H1 (cell line): Measurements from ENCODE around the gene NEURL1B. TPM values are rescaled to one million over a fixed set of nuclear protein-coding genes. Genes with fewer than 3 reads are reported as not detected.
A peak's percentile ranks its signal among the peaks of the same experiment; 100 is the strongest.

ENCODE experiments used
- CTCF ChIA-PET: fragments of 300-600 bp; sonication (Branson Sonifier 250); formaldehyde crosslinking; loops from one replicate; lab custom pipeline; 2021; ENCODE audit not compliant: partially characterized antibody; lab: Charles Lee
- POLR2A ChIA-PET: fragments of 300-600 bp; sonication (Branson Sonifier 250); formaldehyde crosslinking; loops from one replicate; lab custom pipeline; 2021; ENCODE audit warnings: inconsistent platforms; ENCODE audit not compliant: partially characterized antibody; lab: Charles Lee
- DNase-seq, 2 experiments: peaks; one replicate each; pipeline versions ENCODE4 v3.0.0 to v3.0.0-alpha.2; 2010 to 2022; ENCODE audit warnings: low spot score in 2 of 2, low read depth in 1 of 2, mixed read lengths in 1 of 2
- FAIRE-seq: peaks from 2 replicates; lab custom pipeline; 2011; peaks lifted over from hg19 to GRCh38; lab: Jason Lieb, UNC
- H2AFZ ChIP-seq: 2 replicates; pipeline ENCODE4 v1.8.1; 2012; ENCODE audit warnings: low read length, inconsistent platforms
- H2AK5ac ChIP-seq: 2 replicates; pipeline ENCODE4 v1.6.1; 2013; ENCODE audit warnings: low read depth, low read length
- H2BK120ac ChIP-seq: replicated peaks from 2 replicates; pipeline ENCODE3; 2013; ENCODE audit warnings: low read depth, low read length, inconsistent platforms
- H2BK12ac ChIP-seq: 2 replicates; pipeline ENCODE4 v1.6.1; 2013; ENCODE audit warnings: low read depth, low read length
- H2BK15ac ChIP-seq: 2 replicates; pipeline ENCODE4 v1.6.1; 2013; ENCODE audit warnings: low read length
- H2BK20ac ChIP-seq: 2 replicates; pipeline ENCODE4 v1.6.1; 2013; ENCODE audit warnings: low read length
- H2BK5ac ChIP-seq: 2 replicates; pipeline ENCODE4 v1.6.1; 2013; ENCODE audit warnings: low read depth, low read length
- H3K14ac ChIP-seq: 2 replicates; pipeline ENCODE4 v1.6.1; 2013; ENCODE audit warnings: inconsistent platforms; ENCODE audit not compliant: insufficient read length
- H3K18ac ChIP-seq: 2 replicates; pipeline ENCODE4 v1.6.1; 2013; ENCODE audit warnings: low read length; ENCODE audit errors: extremely low read depth
- H3K23ac ChIP-seq: 2 replicates; pipeline ENCODE4 v1.6.1; 2013; ENCODE audit warnings: inconsistent platforms; ENCODE audit not compliant: insufficient read length
- H3K23me2 ChIP-seq: 2 replicates; pipeline ENCODE4 v1.6.1; 2013; ENCODE audit warnings: low read depth, low read length
- H3K27ac ChIP-seq: 2 replicates; pipeline ENCODE4 v1.6.1; 2011; ENCODE audit warnings: low read depth, low read length, inconsistent platforms
- H3K27me3 ChIP-seq, 4 experiments: replicated peaks in 1 of 4; 1 replicate in 1 of 4; 2 replicates in 3 of 4; pipeline versions ENCODE4 v1.6.1 to v1.8.1; 2011 to 2013; ENCODE audit warnings: low read length in 3 of 4, mild to moderate bottlenecking in 3 of 4, inconsistent platforms in 2 of 4, mixed read lengths in 2 of 4, moderate library complexity in 1 of 4; ENCODE audit not compliant: control insufficient read depth in 3 of 4, insufficient read depth in 3 of 4; ENCODE audit errors: extremely low read depth in 1 of 4
- H3K36me3 ChIP-seq, 4 experiments: 2 replicates each; pipeline versions ENCODE4 v1.6.1 to v1.8.1; 2011 to 2013; ENCODE audit warnings: mild to moderate bottlenecking in 4 of 4, low read length in 3 of 4, moderate library complexity in 2 of 4, control low read depth in 1 of 4, inconsistent platforms in 1 of 4; ENCODE audit not compliant: insufficient read depth in 4 of 4, control insufficient read depth in 2 of 4
- H3K4ac ChIP-seq: replicated peaks from 2 replicates; pipeline ENCODE3; 2013; ENCODE audit warnings: low read length, low read depth, mixed read lengths, inconsistent platforms; ENCODE audit not compliant: insufficient read length
- H3K4me1 ChIP-seq, 4 experiments: replicated peaks in 1 of 4; 1 replicate in 1 of 4; 2 replicates in 3 of 4; pipeline versions ENCODE4 v1.6.1 to v1.8.1; 2011 to 2013; ENCODE audit warnings: low read length in 3 of 4, inconsistent platforms in 2 of 4, mixed read lengths in 1 of 4; ENCODE audit not compliant: insufficient read depth in 4 of 4, control insufficient read depth in 3 of 4
- H3K4me2 ChIP-seq, 2 experiments: 2 replicates each; pipeline versions ENCODE4 v1.6.1 to v1.8.1; 2011 to 2013; ENCODE audit warnings: low read depth in 2 of 2, low read length in 2 of 2, control low read depth in 1 of 2, inconsistent platforms in 1 of 2, mild to moderate bottlenecking in 1 of 2; ENCODE audit not compliant: insufficient read depth in 1 of 2
- H3K4me3 ChIP-seq, 4 experiments: fragments of 200-600, 300-600 bp in 1 of 4; sonication (generic), shearing (Covaris generic), sonication (Bioruptor Twin) in 1 of 4; 2 replicates each; pipeline versions ENCODE4 v1.5.1 to v1.8.1; 2011 to 2016; ENCODE audit warnings: low read length in 4 of 4, low read depth in 3 of 4, control low read depth in 2 of 4, inconsistent platforms in 2 of 4, mild to moderate bottlenecking in 2 of 4, mixed read lengths in 1 of 4, moderate library complexity in 1 of 4; ENCODE audit not compliant: insufficient read depth in 2 of 4; ENCODE audit errors: extremely low read depth in 1 of 4
- H3K56ac ChIP-seq: replicated peaks from 2 replicates; pipeline ENCODE3; 2013; ENCODE audit warnings: low read depth, mild to moderate bottlenecking, mixed read lengths, low read length, inconsistent platforms; ENCODE audit not compliant: insufficient read length
- H3K79me1 ChIP-seq: 2 replicates; pipeline ENCODE4 v1.6.1; 2013; ENCODE audit warnings: low read depth, low read length, control low read depth
- H3K79me2 ChIP-seq, 2 experiments: 2 replicates each; pipeline versions ENCODE4 v1.6.1 to v1.8.1; 2012 to 2013; ENCODE audit warnings: low read length in 2 of 2, mild to moderate bottlenecking in 2 of 2, inconsistent platforms in 1 of 2; ENCODE audit not compliant: insufficient read depth in 2 of 2, control insufficient read depth in 1 of 2
- H3K9ac ChIP-seq, 4 experiments: replicated peaks in 1 of 4; 1 replicate in 1 of 4; 2 replicates in 3 of 4; pipeline versions ENCODE4 v1.6.1 to v1.8.1; 2011 to 2013; ENCODE audit warnings: low read depth in 3 of 4, low read length in 3 of 4, control low read depth in 2 of 4, mild to moderate bottlenecking in 2 of 4, moderate library complexity in 2 of 4, inconsistent platforms in 1 of 4; ENCODE audit errors: extremely low read depth in 1 of 4
- H3K9me3 ChIP-seq, 2 experiments: 2 replicates each; pipeline versions ENCODE4 v1.6.1 to v1.8.1; 2012 to 2013; ENCODE audit warnings: mild to moderate bottlenecking in 2 of 2, moderate library complexity in 2 of 2, control low read depth in 1 of 2, inconsistent platforms in 1 of 2, low read depth in 1 of 2, low read length in 1 of 2, mixed read lengths in 1 of 2; ENCODE audit not compliant: insufficient read depth in 2 of 2
- H4K20me1 ChIP-seq, 2 experiments: replicated peaks in 1 of 2; 2 replicates each; pipeline versions ENCODE3 to v1.8.1; 2011 to 2013; ENCODE audit warnings: inconsistent platforms in 2 of 2, low read length in 2 of 2, mild to moderate bottlenecking in 1 of 2; ENCODE audit not compliant: insufficient read depth in 2 of 2, control insufficient read depth in 1 of 2
- H4K5ac ChIP-seq: 2 replicates; pipeline ENCODE4 v1.6.1; 2013; ENCODE audit warnings: low read length, low read depth, mixed read lengths, inconsistent platforms; ENCODE audit not compliant: insufficient read length
- H4K8ac ChIP-seq: 2 replicates; pipeline ENCODE4 v1.8.0; 2013; ENCODE audit warnings: mild to moderate bottlenecking, moderate library complexity, low read length, inconsistent platforms; ENCODE audit not compliant: insufficient read depth; ENCODE audit errors: extremely low read depth
- H4K91ac ChIP-seq: replicated peaks from 2 replicates; pipeline ENCODE3; 2013; ENCODE audit warnings: low read length, mixed read lengths, inconsistent platforms; ENCODE audit not compliant: insufficient read length
- HDAC2 ChIP-seq, 2 experiments: fragments of 300-600 bp in 1 of 2; sonication (generic) in 1 of 2; IDR thresholded peaks; 2 replicates each; pipeline ENCODE4 v1.6.1; 2011 to 2012; ENCODE audit warnings: low read depth in 2 of 2, low read length in 2 of 2, mild to moderate bottlenecking in 2 of 2, moderate library complexity in 2 of 2, borderline replicate concordance in 1 of 2, inconsistent platforms in 1 of 2
- SRF ChIP-seq: IDR thresholded peaks from 2 replicates; pipeline ENCODE4 v1.6.1; 2011; ENCODE audit warnings: mild to moderate bottlenecking, low read depth, low read length, moderate library complexity
- WGBS, 2 experiments: shearing (Covaris generic) in 1 of 2; methylation state at CpG; one replicate each; pipeline versions ENCODE4 v1.1.6 to v1.1.7; 2013 to 2015; ENCODE audit warnings: low lambda C conversion rate in 2 of 2, mixed read lengths in 2 of 2, inconsistent platforms in 1 of 2, low coverage in 1 of 2, missing lambda C conversion rate in 1 of 2; ENCODE audit not compliant: insufficient replicate concordance in 2 of 2, insufficient coverage in 1 of 2, insufficient read length in 1 of 2; ENCODE audit errors: extremely low coverage in 1 of 2, missing lambda C conversion rate in 1 of 2; 5-methylcytosine and 5-hydroxymethylcytosine counted together
- polyA plus RNA-seq, 7 experiments: library from polyadenylated mRNA; depleted of rRNA in 3 of 7; stranded (reverse) in 5 of 7; unstranded in 2 of 7; fragments of >200 nt in 5 of 7; fragments of 200-250 nt in 2 of 7; gene quantifications; 1 replicate in 5 of 7; 2 replicates in 1 of 7; 4 replicates in 1 of 7; pipeline versions ENCODE4 v1.2.1 to v1.2.3, GENCODE V29; 2011 to 2013; ENCODE audit warnings: missing spikeins in 2 of 7, mixed read lengths in 2 of 7
- total RNA-seq: library from RNA; stranded (reverse); fragmentation: NEBNext Ultra II Directional; extraction: Animal tissue kit (Norgen Biotek cat#: 25700); gene quantifications from 2 replicates; pipeline ENCODE4 v1.2.1, GENCODE V29; 2021

NEURL1B gene
- total and polyA plus RNA-seq, 2 of the 8 experiments (the other 6 are each of a cell fraction or from before 2014, with no cell fraction given), result 3.3 to 6.1 TPM

DNA sequence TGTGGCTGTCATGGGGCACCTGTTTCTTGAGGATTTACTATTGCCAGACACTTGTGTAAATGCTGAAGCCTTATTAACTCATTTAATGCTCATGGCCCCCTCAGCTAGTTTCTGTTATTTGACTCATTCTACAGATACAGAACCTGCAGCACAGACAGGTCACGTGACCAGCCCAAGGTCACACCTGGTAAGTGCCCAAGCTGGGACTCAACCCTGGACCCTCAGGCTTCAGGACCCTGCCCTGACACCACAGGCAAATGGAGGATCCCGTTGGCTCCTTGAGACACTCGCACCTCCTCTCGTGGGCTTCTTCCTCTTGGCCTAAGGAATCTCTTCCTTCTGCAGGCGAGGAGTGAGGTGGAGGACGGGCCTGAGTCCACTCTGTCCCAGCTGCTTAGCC lies 10.6 kb upstream of the NEURL1B start:
- no peaks in the 10 kb centered on the region; a peak in 1 of 7 replicates for H3K27me3 ChIP-seq
- no peak for DNase-seq
- no peaks in the 10 kb centered on the region for H3K9me3 ChIP-seq
- H2BK120ac ChIP-seq, result peak overlapping the region; percentile 65
- 78% methylated on average over 6 of the region's 6 CpGs; no CpG with 5 or more reads in 1 of the 2 experiments for WGBS, 2 experiments
- no peak overlapping the region for H3K4ac ChIP-seq
- no peak overlapping the region for H2BK5ac ChIP-seq
- ChIA-PET POLR2A (no interaction called here), CTCF (interaction anchor here (1.0 to 2.3 kb wide), 7 partner anchors 11 to 151 kb away, joined by 3 to 10 read pairs (median 4); partner anchors contain the start of gene NEURL1B)
- H3K9ac ChIP-seq, result no peak overlapping the region
- no peaks in the 10 kb centered on the region for H3K36me3 ChIP-seq
- no peak overlapping the region for H3K4me2 ChIP-seq
- no peak overlapping the region for H4K5ac ChIP-seq
- H3K23me2 ChIP-seq, result no peaks in the 10 kb centered on the region
- H4K91ac ChIP-seq, result no peak overlapping the region
- TF ChIP-seq HDAC2 (IDR thresholded peaks at IDR 0.05; ENCODE audit: borderline replicate concordance in 1 of 2, low read depth in 2 of 2, low read length in 2 of 2), result no peak
- TF ChIP-seq SRF, result no peak
- H3K14ac ChIP-seq, result no peak overlapping the region
- H3K18ac ChIP-seq, result no peak overlapping the region
- no peaks in the 10 kb centered on the region for H3K79me2 ChIP-seq
- H4K20me1 ChIP-seq, result no peaks in the 10 kb centered on the region
- no peak overlapping the region for H2AK5ac ChIP-seq
- 0 out of 2 replicates have a peak overlapping the region, but pooled peaks have one; percentile 40 for H2BK15ac ChIP-seq
- no peaks in the 10 kb centered on the region for H3K79me1 ChIP-seq
- no peak for FAIRE-seq
- no peak overlapping the region for H3K4me3 ChIP-seq
- H2BK12ac ChIP-seq, result peak overlapping the region; percentile 97; the same call in 1 of the 2 replicates
- H2AFZ ChIP-seq, result 0 out of 2 replicates have a peak overlapping the region, but pooled peaks have one; percentile 1
- H2BK20ac ChIP-seq, result no peak overlapping the region
- H3K4me1 ChIP-seq, result peaks cover 6 to 15% (median 7%) of the 10 kb centered on the region in 4 experiments
- no peak overlapping the region for H3K23ac ChIP-seq
- H4K8ac ChIP-seq, result no peak overlapping the region
- no peak overlapping the region for H3K56ac ChIP-seq
- H3K27ac ChIP-seq, result no peak overlapping the region
